ENCODE data around the gene GIT2.

- TF ChIP-seq CTCF (IDR thresholded peaks at IDR 0.05) (no peak), EZH2 (IDR thresholded peaks at IDR 0.05; ENCODE audit: borderline replicate concordance, insufficient read depth, low read depth, low read length, poor library complexity, severe bottlenecking) (no peak)
These were observed 81.7 kb downstream of the GIT2 start for GRCh38 chr12:109914461-109914860.

Measured in B cell (primary cell).